Cardiac muscle cell (in vitro differentiated cells and primary cell): ENCODE data around the gene ATG101. TPM values are rescaled to one million over a fixed set of nuclear protein-coding genes. Genes with fewer than 3 reads are reported as not detected.

ENCODE experiments used
- DNase-seq, 2 donors: peaks; one replicate each; pipeline versions ENCODE4 v3.0.0 to v3.0.0-alpha.2; 2010 to 2017; ENCODE audit warnings: low read depth in 1 of 2, low spot score in 1 of 2
- H3K27ac ChIP-seq: fragments of 200-600 bp; sonication (generic); 2 replicates; pipeline ENCODE4 v1.5.1; 2016
- H3K27me3 ChIP-seq: fragments of 200-600 bp; sonication (generic); 2 replicates; pipeline ENCODE4 v1.6.0; 2016; ENCODE audit warnings: control low read depth
- H3K36me3 ChIP-seq: fragments of 200-600 bp; sonication (generic); 2 replicates; pipeline ENCODE4 v1.5.1; 2016; ENCODE audit warnings: control low read depth
- H3K4me1 ChIP-seq: fragments of 200-600 bp; sonication (generic); 2 replicates; pipeline ENCODE4 v1.8.1; 2017; ENCODE audit warnings: low read depth, mild to moderate bottlenecking, mixed run types
- H3K4me3 ChIP-seq: fragments of 200-600 bp; sonication (generic); 2 replicates; pipeline ENCODE4 v1.5.1; 2016; ENCODE audit warnings: mild to moderate bottlenecking
- H3K9me3 ChIP-seq: fragments of 200-600 bp; sonication (generic); 2 replicates; pipeline ENCODE4 v1.5.1; 2017; ENCODE audit warnings: low read depth, mild to moderate bottlenecking, control low read depth
- polyA plus RNA-seq: library from polyadenylated mRNA; unstranded; fragments of >200 nt; fragmentation: Nextera tagmentation; extraction: Ambion mirVana; gene quantifications from 2 replicates; pipeline ENCODE4 v1.2.1, GENCODE V29; 2016
- total RNA-seq: library from RNA; depleted of rRNA; stranded (reverse); fragments of >200 nt; gene quantifications from 2 replicates; pipeline ENCODE4 v1.2.3, GENCODE V29; 2016
- TF ChIP-seq, protein P1 (sequence below): IDR thresholded peaks from 2 replicates; pipeline ENCODE4 v1.5.1; 2012; ENCODE audit warnings: low read depth, mild to moderate bottlenecking, low read length

Gene ATG101
- total and polyA plus RNA-seq, 2 experiments from 2014 or later, result 36.6 to 37.4 TPM

DNA sequence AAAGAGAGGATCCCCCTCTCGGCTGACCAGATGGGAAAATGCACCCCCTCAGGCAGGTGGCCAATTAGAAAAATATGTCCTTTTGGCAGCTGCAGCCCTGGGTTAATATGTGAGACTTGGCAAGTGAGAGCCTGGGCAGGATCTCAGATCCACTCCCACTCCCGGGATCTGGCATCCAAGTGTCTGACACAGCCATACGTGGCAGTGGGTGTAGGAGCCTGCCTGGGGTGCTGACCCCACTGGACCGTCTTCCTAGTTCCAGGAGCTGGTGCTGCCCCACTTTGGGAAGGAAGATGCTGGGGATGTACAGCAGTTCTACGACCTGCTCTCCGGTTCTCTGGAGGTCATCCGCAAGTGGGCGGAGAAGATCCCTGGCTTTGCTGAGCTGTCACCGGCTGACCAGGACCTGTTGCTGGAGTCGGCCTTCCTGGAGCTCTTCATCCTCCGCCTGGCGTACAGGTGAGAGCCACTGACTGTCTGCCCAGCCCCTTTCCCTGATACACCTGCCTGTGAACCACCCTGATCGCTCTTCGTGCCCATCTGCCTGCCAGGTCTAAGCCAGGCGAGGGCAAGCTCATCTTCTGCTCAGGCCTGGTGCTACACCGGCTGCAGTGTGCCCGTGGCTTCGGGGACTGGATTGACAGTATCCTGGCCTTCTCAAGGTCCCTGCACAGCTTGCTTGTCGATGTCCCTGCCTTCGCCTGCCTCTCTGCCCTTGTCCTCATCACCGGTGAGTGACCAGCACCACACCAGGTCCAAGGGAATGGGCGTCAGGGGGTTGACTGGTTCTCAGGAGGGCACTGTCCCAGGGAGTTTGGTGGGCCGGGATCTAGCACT, 12.8 kb upstream of the ATG101 start:
- Histone ChIP-seq H3K4me1 (no peaks in the 10 kb centered on the region), H3K36me3 (peaks cover 10% of the 10 kb centered on the region), H3K27me3 (no peaks in the 10 kb centered on the region), H3K4me3 (no peak overlapping the region), H3K27ac (no peak overlapping the region), H3K9me3 (no peaks in the 10 kb centered on the region)
- TF ChIP-seq, protein P1, sequence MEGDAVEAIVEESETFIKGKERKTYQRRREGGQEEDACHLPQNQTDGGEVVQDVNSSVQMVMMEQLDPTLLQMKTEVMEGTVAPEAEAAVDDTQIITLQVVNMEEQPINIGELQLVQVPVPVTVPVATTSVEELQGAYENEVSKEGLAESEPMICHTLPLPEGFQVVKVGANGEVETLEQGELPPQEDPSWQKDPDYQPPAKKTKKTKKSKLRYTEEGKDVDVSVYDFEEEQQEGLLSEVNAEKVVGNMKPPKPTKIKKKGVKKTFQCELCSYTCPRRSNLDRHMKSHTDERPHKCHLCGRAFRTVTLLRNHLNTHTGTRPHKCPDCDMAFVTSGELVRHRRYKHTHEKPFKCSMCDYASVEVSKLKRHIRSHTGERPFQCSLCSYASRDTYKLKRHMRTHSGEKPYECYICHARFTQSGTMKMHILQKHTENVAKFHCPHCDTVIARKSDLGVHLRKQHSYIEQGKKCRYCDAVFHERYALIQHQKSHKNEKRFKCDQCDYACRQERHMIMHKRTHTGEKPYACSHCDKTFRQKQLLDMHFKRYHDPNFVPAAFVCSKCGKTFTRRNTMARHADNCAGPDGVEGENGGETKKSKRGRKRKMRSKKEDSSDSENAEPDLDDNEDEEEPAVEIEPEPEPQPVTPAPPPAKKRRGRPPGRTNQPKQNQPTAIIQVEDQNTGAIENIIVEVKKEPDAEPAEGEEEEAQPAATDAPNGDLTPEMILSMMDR, result no peak
- DNase-seq, result peak in 1 of 2 donors; percentile 36

DNA sequence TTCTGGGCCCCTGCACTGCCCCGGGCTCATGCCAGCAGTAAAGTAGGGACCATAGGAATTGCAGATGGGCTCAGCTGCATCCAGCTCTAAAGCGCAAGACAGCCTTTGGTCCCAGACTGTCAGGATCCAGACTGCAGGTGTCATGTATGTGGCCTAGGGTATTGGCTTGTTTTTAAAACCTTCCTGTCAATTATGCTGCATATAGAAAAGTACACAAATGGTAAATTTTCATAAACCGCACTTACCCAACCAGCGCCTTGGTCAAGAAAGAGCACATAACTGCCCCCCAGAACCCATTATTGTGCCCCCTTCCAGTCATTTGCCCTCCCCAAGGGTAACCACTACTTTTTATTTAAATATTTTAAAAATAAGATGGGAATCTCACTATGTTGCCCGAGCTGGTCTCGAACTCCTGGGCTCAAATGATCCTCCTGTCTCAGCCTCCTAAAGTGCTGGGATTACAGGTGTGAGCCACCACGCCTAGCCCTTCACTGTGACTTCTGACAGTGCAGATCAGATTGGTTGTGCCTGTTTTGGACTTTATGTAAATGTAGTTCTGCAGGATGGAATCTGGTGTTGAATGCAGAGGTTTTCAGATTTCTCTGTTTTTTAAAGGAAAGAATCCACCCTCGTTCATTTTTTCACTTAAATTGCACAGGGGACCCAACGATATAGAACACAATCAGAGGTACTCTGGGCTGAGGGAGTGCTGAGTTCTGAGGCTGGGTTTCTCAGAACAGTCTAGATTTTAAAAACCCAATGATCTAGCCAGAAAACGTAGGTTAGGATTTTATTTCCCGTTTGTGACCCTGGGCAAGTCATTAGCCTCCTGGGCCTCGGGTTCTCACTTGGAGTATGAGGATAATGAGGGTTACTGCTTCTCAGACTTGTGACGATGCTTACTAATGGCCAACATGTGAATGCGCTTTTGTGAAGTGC, 11.9 kb upstream of the ATG101 start:
- TF ChIP-seq, protein P1, result no peak
- H3K36me3 ChIP-seq, result peaks cover 10% of the 10 kb centered on the region
- H3K27ac ChIP-seq, result no peak overlapping the region
- DNase-seq, result no peak
- H3K4me3 ChIP-seq, result no peak overlapping the region
- H3K27me3 ChIP-seq, result no peaks in the 10 kb centered on the region
- no peaks in the 10 kb centered on the region for H3K9me3 ChIP-seq
- no peaks in the 10 kb centered on the region for H3K4me1 ChIP-seq

DNA sequence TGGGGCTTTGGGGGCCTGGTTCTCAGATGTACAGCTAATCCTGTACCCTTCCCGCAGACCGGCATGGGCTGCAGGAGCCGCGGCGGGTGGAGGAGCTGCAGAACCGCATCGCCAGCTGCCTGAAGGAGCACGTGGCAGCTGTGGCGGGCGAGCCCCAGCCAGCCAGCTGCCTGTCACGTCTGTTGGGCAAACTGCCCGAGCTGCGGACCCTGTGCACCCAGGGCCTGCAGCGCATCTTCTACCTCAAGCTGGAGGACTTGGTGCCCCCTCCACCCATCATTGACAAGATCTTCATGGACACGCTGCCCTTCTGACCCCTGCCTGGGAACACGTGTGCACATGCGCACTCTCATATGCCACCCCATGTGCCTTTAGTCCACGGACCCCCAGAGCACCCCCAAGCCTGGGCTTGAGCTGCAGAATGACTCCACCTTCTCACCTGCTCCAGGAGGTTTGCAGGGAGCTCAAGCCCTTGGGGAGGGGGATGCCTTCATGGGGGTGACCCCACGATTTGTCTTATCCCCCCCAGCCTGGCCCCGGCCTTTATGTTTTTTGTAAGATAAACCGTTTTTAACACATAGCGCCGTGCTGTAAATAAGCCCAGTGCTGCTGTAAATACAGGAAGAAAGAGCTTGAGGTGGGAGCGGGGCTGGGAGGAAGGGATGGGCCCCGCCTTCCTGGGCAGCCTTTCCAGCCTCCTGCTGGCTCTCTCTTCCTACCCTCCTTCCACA, 11.0 kb upstream of the ATG101 start:
- peak in 1 of 2 donors; percentile 16 for DNase-seq
- Histone ChIP-seq H3K36me3 (peaks cover 10% of the 10 kb centered on the region), H3K27me3 (no peaks in the 10 kb centered on the region), H3K27ac (no peak overlapping the region), H3K4me1 (no peaks in the 10 kb centered on the region), H3K4me3 (no peak overlapping the region), H3K9me3 (no peaks in the 10 kb centered on the region)
- TF ChIP-seq, protein P1, result no peak

DNA sequence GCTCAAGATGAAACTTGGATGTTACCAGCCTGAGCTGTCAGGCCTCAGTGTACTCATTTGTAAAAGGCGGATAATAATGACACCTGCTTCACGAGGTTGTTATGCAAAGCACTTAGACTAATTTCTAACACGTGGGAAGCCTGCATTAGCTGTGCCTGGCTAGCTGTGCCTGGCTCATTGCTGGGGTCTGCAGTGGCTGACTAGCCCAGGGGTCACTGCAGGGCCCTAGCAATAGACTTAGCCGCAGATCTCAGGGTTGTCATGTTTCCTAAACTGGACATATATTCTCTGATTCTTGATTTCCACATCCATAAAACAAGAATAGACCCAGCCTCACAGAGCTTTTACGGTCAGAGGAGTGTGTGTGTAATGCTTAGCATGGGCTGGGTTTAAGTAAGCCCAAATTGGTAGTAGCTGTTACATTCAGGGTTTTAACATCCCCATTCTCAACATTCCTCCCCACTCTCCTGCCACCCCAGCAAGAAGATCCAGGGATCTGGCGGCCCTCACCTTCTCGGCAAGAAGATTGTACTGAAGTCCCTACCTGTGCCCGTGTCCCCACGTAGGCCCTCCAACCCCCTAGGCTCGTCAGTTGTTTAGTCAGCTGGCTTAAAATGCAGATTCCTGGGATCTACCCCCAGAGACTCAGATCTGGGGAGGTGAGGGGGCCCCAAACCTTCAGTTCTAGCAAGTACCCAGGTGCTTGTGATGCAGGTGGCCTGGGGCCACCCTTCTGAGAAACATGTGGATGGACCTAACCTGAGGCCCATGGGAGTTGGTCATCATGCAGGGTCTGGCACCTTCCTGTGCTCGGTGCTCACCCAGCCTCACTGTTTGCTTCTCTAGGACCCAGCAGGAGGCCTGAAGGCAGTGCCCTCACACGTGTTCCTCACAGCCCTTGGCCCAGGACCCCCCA, 9.9 kb upstream of the ATG101 start:
- TF ChIP-seq, protein P1, result no peak
- H3K4me1 ChIP-seq, result no peaks in the 10 kb centered on the region
- DNase-seq, result peak in 1 of 2 donors; percentile 27
- H3K4me3 ChIP-seq, result no peak overlapping the region
- no peaks in the 10 kb centered on the region for H3K27me3 ChIP-seq
- no peaks in the 10 kb centered on the region for H3K9me3 ChIP-seq
- H3K27ac ChIP-seq, result no peak overlapping the region
- H3K36me3 ChIP-seq, result peaks cover 10% of the 10 kb centered on the region
